Osteocyte (in vitro differentiated cells): ENCODE data around the gene GPC3. TPM values are rescaled to one million over a fixed set of nuclear protein-coding genes. Genes with fewer than 3 reads are reported as not detected.
A peak's percentile ranks its signal among the peaks of the same experiment; 100 is the strongest.

ENCODE experiments used
- DNase-seq: peaks from one replicate; pipeline ENCODE4 v3.0.0; 2021; ENCODE audit warnings: mixed read lengths; ENCODE audit not compliant: unreplicated experiment; ENCODE audit errors: extremely low spot score
- H3K27ac Mint-ChIP-seq: one replicate; pipeline ENCODE4 v1.8.0; 2021; ENCODE audit warnings: mild to moderate bottlenecking, mixed read lengths; ENCODE audit not compliant: unreplicated experiment
- H3K27me3 Mint-ChIP-seq: one replicate; pipeline ENCODE4 v1.8.0; 2021; ENCODE audit warnings: mixed read lengths; ENCODE audit not compliant: unreplicated experiment
- H3K36me3 Mint-ChIP-seq: one replicate; pipeline ENCODE4 v1.8.0; 2021; ENCODE audit warnings: mixed read lengths; ENCODE audit not compliant: unreplicated experiment
- H3K4me1 Mint-ChIP-seq: one replicate; pipeline ENCODE4 v1.8.0; 2021; ENCODE audit warnings: mixed read lengths; ENCODE audit not compliant: unreplicated experiment
- H3K4me3 Mint-ChIP-seq: one replicate; pipeline ENCODE4 v1.8.0; 2021; ENCODE audit warnings: mild to moderate bottlenecking, moderate library complexity, mixed read lengths; ENCODE audit not compliant: unreplicated experiment
- H3K9me3 Mint-ChIP-seq: one replicate; pipeline ENCODE4 v1.8.0; 2021; ENCODE audit warnings: mixed read lengths; ENCODE audit not compliant: unreplicated experiment
- CTCF ChIP-seq: fragments of 200-600 bp; sonication (generic); IDR thresholded peaks from 2 replicates; pipeline ENCODE4 v1.5.0; 2021; ENCODE audit warnings: antibody characterized with exemption, mild to moderate bottlenecking, moderate library complexity
- total RNA-seq: library from RNA; stranded (reverse); gene quantifications from 2 replicates; pipeline ENCODE4 v1.2.1, GENCODE V29; 2021

Gene GPC3
- total RNA-seq, 1 donor from 2014 or later = 19.6 TPM

DNA sequence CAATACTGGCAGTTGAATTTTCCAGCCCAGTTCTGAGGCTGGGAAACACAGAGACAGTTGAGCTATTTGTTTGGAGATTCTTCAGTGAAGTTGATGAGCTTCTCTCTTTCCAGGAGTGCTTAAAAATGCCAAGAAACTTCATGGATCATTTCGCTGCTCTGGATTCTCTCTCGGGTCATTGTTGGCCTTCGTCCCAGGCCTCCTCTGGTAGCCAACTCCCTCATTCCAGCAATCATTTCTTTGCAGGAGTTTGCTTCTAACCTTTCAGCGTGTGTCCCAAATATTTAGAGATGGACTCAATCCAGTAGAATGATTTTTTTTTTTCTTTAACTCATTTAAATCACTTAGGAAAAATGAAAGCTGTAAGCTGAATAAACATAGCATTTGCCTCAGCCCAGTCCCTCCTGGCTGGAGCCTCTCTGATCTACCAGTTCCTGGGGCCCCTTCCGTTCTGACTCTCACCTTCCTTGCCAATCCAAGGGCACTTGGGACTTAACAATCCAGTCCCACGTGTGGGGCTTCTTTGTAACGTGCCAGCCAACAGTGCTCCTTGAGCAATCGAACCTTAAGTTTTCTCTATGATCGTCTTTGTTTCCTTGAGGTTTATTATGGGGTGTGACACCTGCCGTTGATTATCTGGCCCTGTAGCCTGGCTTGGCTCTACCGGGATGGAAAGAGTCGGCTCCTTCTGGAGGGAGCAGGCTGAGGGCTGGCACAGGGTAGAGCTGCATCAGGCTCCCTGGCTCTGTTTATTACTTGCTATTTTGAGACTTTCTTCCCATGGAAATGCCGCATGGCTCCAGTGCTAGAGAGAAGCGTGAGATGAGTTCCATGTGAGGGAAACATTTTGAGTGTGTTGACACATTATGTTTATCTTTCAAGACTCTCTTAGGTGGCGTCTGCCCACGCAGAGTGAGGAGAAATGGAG is 489.7 kb downstream of the GPC3 start:
- Mint-ChIP-seq H3K36me3 (no peaks in the 10 kb centered on the region), H3K4me3 (no peak overlapping the region), H3K9me3 (no peaks in the 10 kb centered on the region), H3K27ac (peak overlapping the region; percentile 82), H3K27me3 (peaks cover 2% of the 10 kb centered on the region), H3K4me1 (peaks cover 35% of the 10 kb centered on the region)
- DNase-seq = no peak
- no peak for TF ChIP-seq CTCF

GRCh38 chrX:133493366-133493765 is 492.0 kb downstream of the GPC3 start:
- Mint-ChIP-seq H3K36me3 (no peaks in the 10 kb centered on the region), H3K4me1 (peaks cover 35% of the 10 kb centered on the region), H3K4me3 (no peak overlapping the region), H3K27me3 (peaks cover 2% of the 10 kb centered on the region), H3K27ac (no peak overlapping the region), H3K9me3 (no peaks in the 10 kb centered on the region)
- TF ChIP-seq CTCF = no peak
- no peak for DNase-seq

DNA sequence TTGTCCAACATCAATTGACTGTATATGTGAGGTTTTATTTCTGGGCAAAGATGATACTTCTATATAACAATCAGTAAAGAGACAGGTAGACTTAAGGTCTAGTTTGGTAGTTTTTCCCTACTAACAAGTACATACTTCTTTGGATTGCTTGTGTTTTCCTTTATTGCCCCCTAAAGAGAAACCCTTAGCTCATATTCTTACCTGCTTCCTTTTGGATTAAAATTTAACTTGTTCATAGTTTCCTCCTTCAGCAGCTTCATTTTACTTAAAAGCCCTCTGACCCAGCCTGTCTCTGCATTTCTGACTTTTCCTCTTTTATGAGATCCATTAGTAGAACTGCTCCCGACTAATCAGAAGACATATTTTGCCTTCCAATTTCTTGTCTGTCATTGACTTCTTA is 494.4 kb downstream of the GPC3 start:
- no peaks in the 10 kb centered on the region for H3K36me3 Mint-ChIP-seq
- H3K9me3 Mint-ChIP-seq = no peaks in the 10 kb centered on the region
- H3K27me3 Mint-ChIP-seq = peaks cover 2% of the 10 kb centered on the region
- no peak for TF ChIP-seq CTCF
- H3K4me3 Mint-ChIP-seq = no peak overlapping the region
- no peak for DNase-seq
- peaks cover 19% of the 10 kb centered on the region for H3K4me1 Mint-ChIP-seq
- no peak overlapping the region for H3K27ac Mint-ChIP-seq
